Measurements from ENCODE around the gene SPRY1. TPM values are rescaled to one million over a fixed set of nuclear protein-coding genes. Genes with fewer than 3 reads are reported as not detected.

Gene SPRY1
- total and polyA plus RNA-seq, 2 donors = 14.0 to 38.6 TPM

DNA sequence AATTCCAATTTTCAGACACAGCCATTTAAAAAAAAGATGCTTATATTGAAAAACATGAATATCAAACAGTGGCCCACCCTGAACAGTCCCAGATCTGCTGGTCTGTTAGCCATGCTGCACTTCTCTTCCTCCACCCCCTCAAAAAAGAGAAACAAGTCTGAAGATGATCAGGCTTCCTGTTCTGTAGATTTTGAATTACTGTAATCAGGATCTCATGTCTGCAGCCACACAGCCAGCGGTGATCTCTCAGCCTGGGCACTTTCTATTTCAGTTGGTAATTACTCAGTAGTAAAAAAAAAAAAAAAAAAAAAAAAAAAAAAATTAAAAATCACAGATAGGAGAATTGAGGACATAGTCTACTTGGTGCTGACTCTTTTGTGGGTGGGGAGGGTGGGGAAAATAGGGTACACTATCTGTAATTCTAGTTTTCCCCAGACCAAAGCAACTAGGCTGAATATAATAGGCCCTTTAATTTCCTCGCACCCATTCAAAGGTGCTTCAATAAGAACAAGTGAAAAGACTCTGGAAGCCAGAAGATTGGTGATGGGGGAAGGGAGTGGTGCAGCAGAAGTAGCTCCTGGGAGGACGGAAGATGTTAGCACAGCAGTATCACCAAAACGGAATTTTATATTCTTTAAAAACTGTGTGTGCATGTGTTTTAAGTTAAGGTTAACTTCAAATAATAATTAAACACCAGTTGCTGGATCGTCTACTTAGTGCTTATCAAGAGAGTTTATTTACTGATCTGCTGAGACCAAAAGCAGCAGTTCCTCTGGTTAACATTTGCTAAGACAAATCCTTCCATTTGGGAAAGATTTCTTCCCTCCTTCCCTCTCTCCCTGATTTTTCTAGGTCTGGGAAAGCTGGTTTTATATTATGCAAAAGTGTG lies 47.0 kb downstream of the SPRY1 start:
- Histone ChIP-seq H3K27me3 (ENCODE audit: control insufficient read depth in 2 of 2, insufficient read depth in 1 of 2, low read length in 1 of 2) (no peaks in the 10 kb centered on the region), H3K4me3 (ENCODE audit: low read length in 2 of 2) (peak overlapping the region; percentile 20 to 22), H3K36me3 (ENCODE audit: control insufficient read depth in 2 of 2, insufficient read depth in 2 of 2, low read length in 1 of 2) (no peaks in the 10 kb centered on the region), H3K27ac (ENCODE audit: low read depth in 1 of 2, low read length in 1 of 2) (peak overlapping the region; percentile 68 to 97), H3K4me1 (ENCODE audit: control insufficient read depth in 2 of 2, insufficient read depth in 2 of 2, low read length in 2 of 2) (peaks cover 9 to 16% of the 10 kb centered on the region in 2 donors), H3K9me3 (ENCODE audit: control insufficient read depth in 2 of 2, insufficient read depth in 1 of 2, low read length in 1 of 2) (no peaks in the 10 kb centered on the region)
- 12% methylated on average over 5 of the region's 5 CpGs for WGBS
- peak in 8 of 9 donors; percentile 35 to 80 (median 47) for DNase-seq (ENCODE audit: low read depth in 6 of 9, low spot score in 9 of 9)

DNA sequence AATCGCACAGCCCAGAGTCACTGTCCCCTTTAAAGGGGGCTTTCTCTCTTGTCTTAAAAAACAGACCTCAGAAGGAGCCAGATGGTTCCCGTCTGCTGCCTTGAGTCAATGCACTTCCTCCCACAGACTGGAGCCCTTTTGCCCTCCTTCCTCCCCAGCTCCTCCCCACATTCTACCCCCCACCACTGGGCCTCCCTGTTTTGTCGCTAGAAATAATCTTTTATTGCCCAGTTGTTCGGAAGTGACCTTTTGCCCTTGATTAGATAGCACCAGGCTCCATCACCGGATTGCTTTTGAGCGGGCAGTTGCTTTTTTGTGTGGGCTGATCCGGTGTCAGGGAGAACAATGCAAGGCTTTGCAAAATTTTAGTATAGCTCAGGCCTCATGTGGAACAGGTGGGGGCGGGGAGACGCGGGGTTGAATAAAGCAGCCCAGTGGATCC lies 47.7 kb downstream of the SPRY1 start:
- peak overlapping the region; percentile 64 to 97 for H3K27ac ChIP-seq (ENCODE audit: low read depth in 1 of 2, low read length in 1 of 2)
- no peaks in the 10 kb centered on the region for H3K36me3 ChIP-seq (ENCODE audit: control insufficient read depth in 2 of 2, insufficient read depth in 2 of 2, low read length in 1 of 2)
- no peaks in the 10 kb centered on the region for H3K9me3 ChIP-seq (ENCODE audit: control insufficient read depth in 2 of 2, insufficient read depth in 1 of 2, low read length in 1 of 2)
- H3K27me3 ChIP-seq (ENCODE audit: control insufficient read depth in 2 of 2, insufficient read depth in 1 of 2, low read length in 1 of 2) = no peaks in the 10 kb centered on the region
- peaks cover 9 to 16% of the 10 kb centered on the region in 2 donors for H3K4me1 ChIP-seq (ENCODE audit: control insufficient read depth in 2 of 2, insufficient read depth in 2 of 2, low read length in 2 of 2)
- H3K4me3 ChIP-seq (ENCODE audit: low read length in 2 of 2) = peak overlapping the region; percentile 20 to 22
- peak; percentile 64 to 91 (median 78) for DNase-seq (ENCODE audit: low read depth in 6 of 9, low spot score in 9 of 9)
- 6% methylated on average over 10 of the region's 10 CpGs for WGBS

DNA sequence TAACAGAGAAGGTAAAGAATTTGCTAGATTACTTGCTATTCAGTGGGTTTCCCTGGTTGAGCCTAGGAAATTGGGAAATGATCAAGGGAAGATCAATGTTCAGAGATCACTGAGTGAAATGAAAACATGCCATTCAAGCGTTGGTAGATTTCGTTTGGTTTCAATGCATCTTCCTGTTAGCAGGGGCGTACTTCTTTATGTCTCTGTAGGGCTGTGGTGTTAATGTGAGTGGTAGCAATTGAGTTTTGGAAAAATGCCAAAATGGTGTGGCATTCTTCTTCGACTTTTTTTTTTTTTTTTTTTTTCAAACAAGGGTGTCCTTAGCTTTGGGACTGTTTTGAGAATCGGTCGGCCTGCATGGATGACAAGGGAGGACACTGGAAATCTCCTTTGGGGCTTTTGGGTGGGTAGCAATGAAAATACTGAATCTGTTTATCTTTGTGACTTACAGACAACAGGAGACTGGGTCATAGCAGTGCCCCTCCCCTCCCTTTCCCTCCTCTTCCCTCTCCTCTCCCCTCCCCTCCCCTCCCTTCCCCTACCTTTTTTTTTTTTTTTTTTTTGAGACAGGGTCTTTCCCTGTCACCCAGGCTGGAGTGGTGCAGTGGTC lies 50.4 kb downstream of the SPRY1 start:
- Histone ChIP-seq H3K9me3 (ENCODE audit: control insufficient read depth in 2 of 2, insufficient read depth in 1 of 2, low read length in 1 of 2) (no peaks in the 10 kb centered on the region), H3K4me1 (ENCODE audit: control insufficient read depth in 2 of 2, insufficient read depth in 2 of 2, low read length in 2 of 2) (peaks cover 9 to 16% of the 10 kb centered on the region in 2 donors), H3K36me3 (ENCODE audit: control insufficient read depth in 2 of 2, insufficient read depth in 2 of 2, low read length in 1 of 2) (no peaks in the 10 kb centered on the region), H3K4me3 (ENCODE audit: low read length in 2 of 2) (no peak overlapping the region), H3K27me3 (ENCODE audit: control insufficient read depth in 2 of 2, insufficient read depth in 1 of 2, low read length in 1 of 2) (no peaks in the 10 kb centered on the region), H3K27ac (ENCODE audit: low read depth in 1 of 2, low read length in 1 of 2) (peak overlapping the region in 1 of 2 donors; percentile 60)
- peak in 1 of 9 donors; percentile 51 for DNase-seq (ENCODE audit: low read depth in 6 of 9, low spot score in 9 of 9)
- WGBS = 29% methylated on average over 6 of the region's 6 CpGs

DNA sequence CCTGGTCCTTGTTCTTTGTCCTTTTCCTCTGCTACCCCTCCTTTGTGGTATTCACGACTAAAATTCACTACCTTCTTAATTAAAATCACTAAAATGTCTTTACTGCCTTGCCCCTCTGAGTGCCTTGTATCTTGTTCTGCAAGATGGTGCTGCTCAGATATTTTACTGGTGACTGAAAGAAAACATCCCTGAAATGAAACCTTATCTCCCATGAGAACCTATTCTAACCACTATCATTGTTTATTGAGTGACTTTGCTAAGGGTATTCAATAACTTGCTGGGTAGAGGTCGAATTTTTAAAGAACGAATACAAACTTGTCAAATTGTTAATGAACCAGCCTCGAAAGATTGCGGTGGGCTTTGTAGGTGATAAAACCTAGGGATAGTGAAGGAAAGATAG lies 52.8 kb downstream of the SPRY1 start:
- WGBS = 89% methylated on average over 5 of the region's 5 CpGs
- peaks cover 2 to 3% of the 10 kb centered on the region in 2 donors for H3K4me1 ChIP-seq (ENCODE audit: control insufficient read depth in 2 of 2, insufficient read depth in 2 of 2, low read length in 2 of 2)
- no peak overlapping the region for H3K27ac ChIP-seq (ENCODE audit: low read depth in 1 of 2, low read length in 1 of 2)

DNA sequence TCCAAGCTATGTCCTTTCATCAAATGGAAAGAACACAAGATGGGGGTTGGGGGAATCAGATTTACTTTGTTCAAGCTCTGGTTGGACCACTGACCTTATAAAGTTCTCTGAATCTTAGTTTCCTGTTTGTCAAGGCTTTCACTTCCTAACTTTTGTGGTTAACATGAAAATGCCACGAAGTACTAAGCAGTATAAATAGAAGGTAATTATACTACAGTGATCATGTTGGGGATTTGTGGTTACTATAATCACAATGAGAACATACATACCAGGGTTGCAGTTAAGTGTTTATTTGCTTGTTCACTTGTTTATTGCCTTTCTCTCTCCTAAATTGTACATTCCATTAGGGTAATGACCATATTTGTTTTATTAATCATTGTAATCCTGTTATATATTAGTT lies 53.2 kb downstream of the SPRY1 start:
- no peaks in the 10 kb centered on the region for H3K36me3 ChIP-seq (ENCODE audit: control insufficient read depth in 2 of 2, insufficient read depth in 2 of 2, low read length in 1 of 2)
- no peaks in the 10 kb centered on the region for H3K9me3 ChIP-seq (ENCODE audit: control insufficient read depth in 2 of 2, insufficient read depth in 1 of 2, low read length in 1 of 2)
- no peaks in the 10 kb centered on the region for H3K27me3 ChIP-seq (ENCODE audit: control insufficient read depth in 2 of 2, insufficient read depth in 1 of 2, low read length in 1 of 2)
- no peak overlapping the region for H3K27ac ChIP-seq (ENCODE audit: low read depth in 1 of 2, low read length in 1 of 2)
- DNase-seq (ENCODE audit: low read depth in 6 of 9, low spot score in 9 of 9) = peak in 2 of 9 donors; percentile 17 to 37
- WGBS = 10% methylated on average over 1 of the region's 1 CpG
- no peak overlapping the region for H3K4me3 ChIP-seq (ENCODE audit: low read length in 2 of 2)
- H3K4me1 ChIP-seq (ENCODE audit: control insufficient read depth in 2 of 2, insufficient read depth in 2 of 2, low read length in 2 of 2) = no peaks in the 10 kb centered on the region

More for the DNA sequence above, 52.8 kb downstream of the SPRY1 start:
- DNase-seq (ENCODE audit: low read depth in 6 of 9, low spot score in 9 of 9) = peak in 1 of 9 donors; percentile 10
- no peaks in the 10 kb centered on the region for H3K27me3 ChIP-seq (ENCODE audit: control insufficient read depth in 2 of 2, insufficient read depth in 1 of 2, low read length in 1 of 2)
- H3K36me3 ChIP-seq (ENCODE audit: control insufficient read depth in 2 of 2, insufficient read depth in 2 of 2, low read length in 1 of 2) = no peaks in the 10 kb centered on the region
- no peak overlapping the region for H3K4me3 ChIP-seq (ENCODE audit: low read length in 2 of 2)
- no peaks in the 10 kb centered on the region for H3K9me3 ChIP-seq (ENCODE audit: control insufficient read depth in 2 of 2, insufficient read depth in 1 of 2, low read length in 1 of 2)

DNA sequence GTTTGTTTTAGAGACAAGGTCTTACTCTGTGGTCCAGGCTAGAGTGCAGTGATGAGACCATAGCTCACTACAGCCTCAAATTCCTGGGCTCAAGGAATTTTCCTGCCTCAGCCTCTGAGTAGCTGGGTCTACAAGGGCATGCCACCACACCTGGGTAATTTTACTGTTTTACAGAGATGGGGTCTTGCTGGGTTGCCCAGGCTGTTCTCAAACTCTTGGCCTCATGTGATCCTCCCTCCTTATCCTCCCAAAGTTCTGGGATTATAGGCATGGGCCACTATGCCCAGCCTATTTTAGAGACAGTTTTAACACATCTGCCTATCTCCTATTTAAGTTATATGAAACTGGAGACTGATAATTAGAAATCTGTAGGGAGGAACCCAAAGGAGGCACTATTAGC lies 53.8 kb downstream of the SPRY1 start:
- Histone ChIP-seq H3K27ac (ENCODE audit: low read depth in 1 of 2, low read length in 1 of 2) (no peak overlapping the region), H3K36me3 (ENCODE audit: control insufficient read depth in 2 of 2, insufficient read depth in 2 of 2, low read length in 1 of 2) (no peaks in the 10 kb centered on the region), H3K27me3 (ENCODE audit: control insufficient read depth in 2 of 2, insufficient read depth in 1 of 2, low read length in 1 of 2) (no peaks in the 10 kb centered on the region), H3K4me3 (ENCODE audit: low read length in 2 of 2) (no peak overlapping the region), H3K4me1 (ENCODE audit: control insufficient read depth in 2 of 2, insufficient read depth in 2 of 2, low read length in 2 of 2) (no peaks in the 10 kb centered on the region), H3K9me3 (ENCODE audit: control insufficient read depth in 2 of 2, insufficient read depth in 1 of 2, low read length in 1 of 2) (no peaks in the 10 kb centered on the region)
- DNase-seq (ENCODE audit: low read depth in 6 of 9, low spot score in 9 of 9) = no peak

DNA sequence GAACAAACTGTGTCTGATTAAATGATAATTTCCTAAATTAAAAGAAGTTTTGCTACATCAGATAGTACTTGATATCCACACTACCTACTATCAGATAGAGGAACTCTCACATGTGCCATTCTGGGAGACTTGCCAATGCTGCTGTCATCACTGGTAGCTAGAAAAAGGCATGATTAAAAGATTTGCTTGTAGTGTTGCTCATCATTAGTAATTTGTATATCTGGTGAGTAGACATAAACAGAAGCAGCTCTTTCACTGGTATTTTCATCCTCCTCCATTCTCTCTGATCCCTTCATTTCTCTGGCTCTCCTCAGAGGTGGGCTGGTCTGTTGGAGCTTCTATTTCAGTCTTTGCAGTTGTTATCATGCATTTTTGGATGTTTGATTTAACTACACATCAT lies 56.0 kb downstream of the SPRY1 start:
- Histone ChIP-seq H3K27ac (ENCODE audit: low read depth in 1 of 2, low read length in 1 of 2) (no peak overlapping the region), H3K9me3 (ENCODE audit: control insufficient read depth in 2 of 2, insufficient read depth in 1 of 2, low read length in 1 of 2) (no peaks in the 10 kb centered on the region), H3K36me3 (ENCODE audit: control insufficient read depth in 2 of 2, insufficient read depth in 2 of 2, low read length in 1 of 2) (no peaks in the 10 kb centered on the region), H3K4me3 (ENCODE audit: low read length in 2 of 2) (no peak overlapping the region), H3K4me1 (ENCODE audit: control insufficient read depth in 2 of 2, insufficient read depth in 2 of 2, low read length in 2 of 2) (no peaks in the 10 kb centered on the region), H3K27me3 (ENCODE audit: control insufficient read depth in 2 of 2, insufficient read depth in 1 of 2, low read length in 1 of 2) (no peaks in the 10 kb centered on the region)
- DNase-seq (ENCODE audit: low read depth in 6 of 9, low spot score in 9 of 9) = no peak

DNA sequence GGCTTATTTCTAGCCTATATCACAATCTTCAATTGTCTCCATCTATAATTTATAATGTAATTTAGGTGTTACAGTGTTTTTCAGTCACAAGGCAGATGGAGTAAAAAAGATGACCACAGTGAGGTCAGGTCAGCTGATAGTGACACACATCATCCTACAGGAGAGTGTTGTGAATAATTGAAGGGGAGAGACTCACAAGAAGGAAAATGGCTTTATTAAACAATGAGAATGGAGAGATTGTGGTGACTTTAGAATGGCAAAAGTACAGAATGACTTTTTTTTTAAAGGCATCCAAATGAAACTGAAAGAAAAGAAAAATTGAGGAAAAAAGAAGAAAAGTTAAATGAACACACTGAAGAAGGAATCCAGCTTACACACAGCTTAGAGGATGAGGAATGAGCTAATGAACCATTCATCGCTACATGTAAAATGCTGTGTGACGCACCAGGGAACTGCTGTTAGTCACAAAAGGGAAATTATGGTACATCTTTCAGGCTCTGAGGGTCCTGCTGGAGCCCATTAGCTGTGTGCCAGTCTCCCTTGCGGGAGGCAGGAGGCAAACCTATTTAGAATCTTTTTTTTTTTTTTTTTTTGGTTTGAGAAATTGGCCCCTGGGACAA lies 56.6 kb downstream of the SPRY1 start:
- no peaks in the 10 kb centered on the region for H3K27me3 ChIP-seq (ENCODE audit: control insufficient read depth in 2 of 2, insufficient read depth in 1 of 2, low read length in 1 of 2)
- no peaks in the 10 kb centered on the region for H3K9me3 ChIP-seq (ENCODE audit: control insufficient read depth in 2 of 2, insufficient read depth in 1 of 2, low read length in 1 of 2)
- whole genome bisulfite sequencing = 98% methylated on average over 3 of the region's 3 CpGs
- no peak for DNase-seq (ENCODE audit: low read depth in 6 of 9, low spot score in 9 of 9)
- no peak overlapping the region for H3K4me3 ChIP-seq (ENCODE audit: low read length in 2 of 2)
- H3K27ac ChIP-seq (ENCODE audit: low read depth in 1 of 2, low read length in 1 of 2) = no peak overlapping the region
- H3K4me1 ChIP-seq (ENCODE audit: control insufficient read depth in 2 of 2, insufficient read depth in 2 of 2, low read length in 2 of 2) = no peaks in the 10 kb centered on the region
- H3K36me3 ChIP-seq (ENCODE audit: control insufficient read depth in 2 of 2, insufficient read depth in 2 of 2, low read length in 1 of 2) = no peaks in the 10 kb centered on the region

All from thymus (tissue), 11 donors.